Nephron progenitor cell (in vitro differentiated cells): ENCODE measurements around the gene ENC1.

Source experiments
- DNase-seq: peaks from one replicate; pipeline ENCODE4 v3.0.0; 2021
- H3K27ac Mint-ChIP-seq: 2 replicates; pipeline ENCODE4 v1.8.0; 2021; ENCODE audit warnings: mild to moderate bottlenecking, moderate library complexity, mixed read lengths
- H3K27me3 Mint-ChIP-seq: 2 replicates; pipeline ENCODE4 v1.8.0; 2021; ENCODE audit warnings: mild to moderate bottlenecking, low read depth, mixed read lengths; ENCODE audit not compliant: poor library complexity
- H3K36me3 Mint-ChIP-seq: 2 replicates; pipeline ENCODE4 v1.8.0; 2021; ENCODE audit warnings: low read depth, mixed read lengths
- H3K4me1 Mint-ChIP-seq: 2 replicates; pipeline ENCODE4 v1.8.0; 2021; ENCODE audit warnings: mixed read lengths
- H3K4me3 Mint-ChIP-seq: 2 replicates; pipeline ENCODE4 v1.8.0; 2021; ENCODE audit warnings: mild to moderate bottlenecking, moderate library complexity, mixed read lengths
- H3K9me3 Mint-ChIP-seq: 2 replicates; pipeline ENCODE4 v1.8.0; 2021; ENCODE audit warnings: mild to moderate bottlenecking, moderate library complexity, mixed read lengths
- CTCF ChIP-seq: fragments of 200-600 bp; sonication (generic); IDR thresholded peaks from 2 replicates; pipeline ENCODE4 v1.5.0; 2021; ENCODE audit warnings: antibody characterized with exemption

The ENC1 gene

GRCh38 chr5:74631081-74631953 lies 9.2 kb downstream of the ENC1 start:
- peaks cover 84% of the 10 kb centered on the region for H3K4me1 Mint-ChIP-seq
- no peaks in the 10 kb centered on the region for H3K9me3 Mint-ChIP-seq
- peak overlapping the region; percentile 58 for H3K27ac Mint-ChIP-seq
- no peaks in the 10 kb centered on the region for H3K27me3 Mint-ChIP-seq
- peak overlapping the region; percentile 66 for H3K4me3 Mint-ChIP-seq
- H3K36me3 Mint-ChIP-seq: peaks cover 98% of the 10 kb centered on the region
- no peak for TF ChIP-seq CTCF
- DNase-seq: no peak

- Mint-ChIP-seq H3K36me3 (peaks cover 95% of the 10 kb centered on the region), H3K4me1 (peaks cover 84% of the 10 kb centered on the region), H3K27me3 (no peaks in the 10 kb centered on the region), H3K9me3 (no peaks in the 10 kb centered on the region), H3K4me3 (no peak overlapping the region), H3K27ac (peak overlapping the region; percentile 70)
- no peak for DNase-seq
- TF ChIP-seq CTCF: no peak
Measured at GRCh38 chr5:74630453-74631066, 10.0 kb downstream of the ENC1 start.

- H3K9me3 Mint-ChIP-seq: no peaks in the 10 kb centered on the region
- H3K27me3 Mint-ChIP-seq: no peaks in the 10 kb centered on the region
- no peak for DNase-seq
- TF ChIP-seq CTCF: no peak
- no peak overlapping the region for H3K4me3 Mint-ChIP-seq
- peaks cover 75% of the 10 kb centered on the region for H3K4me1 Mint-ChIP-seq
- H3K27ac Mint-ChIP-seq: no peak overlapping the region
- peaks cover 83% of the 10 kb centered on the region for H3K36me3 Mint-ChIP-seq
Measured at GRCh38 chr5:74629326-74629725, 11.2 kb downstream of the ENC1 start.

GRCh38 chr5:74628359-74628758 lies 12.2 kb downstream of the ENC1 start:
- TF ChIP-seq CTCF: no peak
- Mint-ChIP-seq H3K4me1 (peaks cover 70% of the 10 kb centered on the region), H3K9me3 (no peaks in the 10 kb centered on the region), H3K36me3 (peaks cover 73% of the 10 kb centered on the region), H3K27me3 (no peaks in the 10 kb centered on the region), H3K4me3 (no peak overlapping the region), H3K27ac (no peak overlapping the region)
- DNase-seq: no peak

- DNase-seq: no peak
- Mint-ChIP-seq H3K27ac (no peak overlapping the region), H3K4me1 (peaks cover 70% of the 10 kb centered on the region), H3K36me3 (peaks cover 67% of the 10 kb centered on the region), H3K4me3 (no peak overlapping the region), H3K9me3 (no peaks in the 10 kb centered on the region), H3K27me3 (peaks cover under 1% of the 10 kb centered on the region)
- no peak for TF ChIP-seq CTCF
Measured at GRCh38 chr5:74627646-74628279, 12.8 kb downstream of the ENC1 start.
